ENCODE measurements around the gene PATL1.

DNA sequence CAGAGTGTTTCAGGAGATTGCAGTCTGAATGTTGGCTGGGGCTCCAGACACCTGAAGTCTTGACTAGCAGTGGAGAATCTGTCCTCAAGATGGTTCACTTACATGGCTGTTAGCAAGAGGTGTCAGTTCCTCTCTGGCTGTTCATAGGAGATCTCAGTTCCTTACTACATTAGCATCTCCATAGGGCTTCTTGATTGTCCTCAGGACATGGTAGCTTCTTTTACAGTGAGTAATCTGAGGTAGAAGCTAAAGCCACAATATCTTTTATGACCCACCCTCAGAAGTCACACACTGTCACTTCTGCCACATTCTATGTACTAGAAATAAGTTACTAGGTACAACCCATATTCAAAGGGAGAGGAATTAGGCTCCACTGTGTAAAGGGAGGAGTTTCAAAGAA lies 10.5 kb upstream of the PATL1 start:
- TF ChIP-seq, protein P1, sequence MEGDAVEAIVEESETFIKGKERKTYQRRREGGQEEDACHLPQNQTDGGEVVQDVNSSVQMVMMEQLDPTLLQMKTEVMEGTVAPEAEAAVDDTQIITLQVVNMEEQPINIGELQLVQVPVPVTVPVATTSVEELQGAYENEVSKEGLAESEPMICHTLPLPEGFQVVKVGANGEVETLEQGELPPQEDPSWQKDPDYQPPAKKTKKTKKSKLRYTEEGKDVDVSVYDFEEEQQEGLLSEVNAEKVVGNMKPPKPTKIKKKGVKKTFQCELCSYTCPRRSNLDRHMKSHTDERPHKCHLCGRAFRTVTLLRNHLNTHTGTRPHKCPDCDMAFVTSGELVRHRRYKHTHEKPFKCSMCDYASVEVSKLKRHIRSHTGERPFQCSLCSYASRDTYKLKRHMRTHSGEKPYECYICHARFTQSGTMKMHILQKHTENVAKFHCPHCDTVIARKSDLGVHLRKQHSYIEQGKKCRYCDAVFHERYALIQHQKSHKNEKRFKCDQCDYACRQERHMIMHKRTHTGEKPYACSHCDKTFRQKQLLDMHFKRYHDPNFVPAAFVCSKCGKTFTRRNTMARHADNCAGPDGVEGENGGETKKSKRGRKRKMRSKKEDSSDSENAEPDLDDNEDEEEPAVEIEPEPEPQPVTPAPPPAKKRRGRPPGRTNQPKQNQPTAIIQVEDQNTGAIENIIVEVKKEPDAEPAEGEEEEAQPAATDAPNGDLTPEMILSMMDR (IDR thresholded peaks at IDR 0.05) = no peak
- no peak for TF ChIP-seq POLR2A (IDR thresholded peaks at IDR 0.05)

Measured in uterus (tissue), 2 donors.